GM12864 (cell line): ENCODE data around the gene ARHGAP29.

Source experiments
- DNase-seq: peaks from one replicate; pipeline ENCODE4 v3.0.0-alpha.2; 2011; ENCODE audit warnings: low read depth
- H3K4me3 ChIP-seq: 2 replicates; pipeline ENCODE4 v1.5.1; 2011; ENCODE audit warnings: mild to moderate bottlenecking, low read depth, low read length, control low read depth
- CTCF ChIP-seq: IDR thresholded peaks from 2 replicates; pipeline ENCODE4 v1.5.1; 2011; ENCODE audit warnings: low read depth, mild to moderate bottlenecking, moderate library complexity, low read length, control low read depth, inconsistent platforms; ENCODE audit errors: missing control alignments

Gene ARHGAP29

GRCh38 chr1:94237291-94238226, at the start of gene ARHGAP29:
TSS of gene ARHGAP29 (minus strand) at chr1:94237584. CDS start at chr1:94231611, 5,973 bp downstream.
- TF ChIP-seq CTCF: no peak
- DNase-seq: no peak
- peak within 1 kb of the TSS; percentile 33 for H3K4me3 ChIP-seq

- TF ChIP-seq CTCF: no peak
- H3K4me3 ChIP-seq: no peak overlapping the region
- DNase-seq: no peak
Measured at GRCh38 chr1:94286864-94287437, 49.6 kb upstream of the ARHGAP29 start.

- DNase-seq: no peak
- TF ChIP-seq CTCF: no peak
- H3K4me3 ChIP-seq: no peak overlapping the region
Measured at GRCh38 chr1:94285031-94285654, 47.8 kb upstream of the ARHGAP29 start.

- no peak overlapping the region for H3K4me3 ChIP-seq
- TF ChIP-seq CTCF: no peak
- DNase-seq: no peak
Measured at GRCh38 chr1:94284476-94284875, 47.1 kb upstream of the ARHGAP29 start.

GRCh38 chr1:94283462-94283861, 46.1 kb upstream of the ARHGAP29 start:
- no peak overlapping the region for H3K4me3 ChIP-seq
- TF ChIP-seq CTCF: no peak
- DNase-seq: no peak

GRCh38 chr1:94282143-94282711, 44.8 kb upstream of the ARHGAP29 start:
- H3K4me3 ChIP-seq: no peak overlapping the region
- TF ChIP-seq CTCF: no peak
- no peak for DNase-seq
